Fibroblast of lung (primary cell): ENCODE measurements around the gene RBM27. TPM values are rescaled to one million over a fixed set of nuclear protein-coding genes. Genes with fewer than 3 reads are reported as not detected.
A peak's percentile ranks its signal among the peaks of the same experiment; 100 is the strongest.
"Not testable (repeated sequence)": the region's sequence is repeated elsewhere in the genome, so short reads cannot be mapped to it uniquely, and the experiment has no call there.

Experiments
- DNase-seq, 2 donors: peaks; one replicate each; pipeline versions ENCODE4 v3.0.0 to v3.0.0-alpha.2; 2010; ENCODE audit warnings: low read depth in 2 of 2
- H2AFZ ChIP-seq: 2 replicates; pipeline ENCODE4 v1.5.1; 2012; ENCODE audit warnings: low read length, control low read depth, inconsistent platforms
- H3K27ac ChIP-seq: 2 replicates; pipeline ENCODE4 v1.5.1; 2011; ENCODE audit warnings: low read length, control low read depth; ENCODE audit not compliant: insufficient read depth
- H3K27me3 ChIP-seq: 2 replicates; pipeline ENCODE4 v1.5.1; 2011; ENCODE audit warnings: mild to moderate bottlenecking, low read length; ENCODE audit not compliant: control insufficient read depth, insufficient read depth
- H3K36me3 ChIP-seq: 2 replicates; pipeline ENCODE4 v1.5.1; 2011; ENCODE audit warnings: low read length; ENCODE audit not compliant: control insufficient read depth, insufficient read depth
- H3K4me1 ChIP-seq: 2 replicates; pipeline ENCODE4 v1.5.1; 2011; ENCODE audit warnings: low read length; ENCODE audit not compliant: control insufficient read depth, insufficient read depth; ENCODE audit errors: extremely low read depth
- H3K4me2 ChIP-seq: 2 replicates; pipeline ENCODE4 v1.5.1; 2011; ENCODE audit warnings: low read length, control low read depth; ENCODE audit not compliant: insufficient read depth; ENCODE audit errors: extremely low read depth
- H3K4me3 ChIP-seq, 4 experiments: fragments of 200-600 bp in 1 of 4; sonication (generic) in 1 of 4; replicated peaks in 1 of 4; 2 replicates each; pipeline ENCODE4 v1.5.1; 2011 to 2016; ENCODE audit warnings: low read length in 4 of 4, low read depth in 3 of 4, mild to moderate bottlenecking in 3 of 4, control low read depth in 2 of 4, inconsistent platforms in 1 of 4, mixed read lengths in 1 of 4; ENCODE audit not compliant: insufficient read depth in 1 of 4; ENCODE audit errors: control extremely low read depth in 1 of 4
- H3K79me2 ChIP-seq: 2 replicates; pipeline ENCODE4 v1.5.1; 2012; ENCODE audit warnings: mild to moderate bottlenecking, low read length, inconsistent platforms; ENCODE audit not compliant: control insufficient read depth, insufficient read depth
- H3K9ac ChIP-seq: 2 replicates; pipeline ENCODE4 v1.5.1; 2011; ENCODE audit warnings: mild to moderate bottlenecking, low read length, control low read depth; ENCODE audit not compliant: insufficient read depth
- H3K9me3 ChIP-seq: 2 replicates; pipeline ENCODE4 v1.5.1; 2012; ENCODE audit warnings: low read depth, low read length; ENCODE audit not compliant: control insufficient read depth, insufficient read depth
- H4K20me1 ChIP-seq: 2 replicates; pipeline ENCODE4 v1.5.1; 2011; ENCODE audit warnings: low read length; ENCODE audit not compliant: control insufficient read depth, insufficient read depth; ENCODE audit errors: extremely low read depth
- CTCF ChIP-seq, 2 donors: IDR thresholded peaks in 1 of 2; conservative IDR thresholded peaks in 1 of 2; 1 replicate in 1 of 2; 2 replicates in 1 of 2; pipeline ENCODE4 v1.5.1; 2011 to 2012; ENCODE audit warnings: low read length in 2 of 2, control low read depth in 1 of 2, inconsistent platforms in 1 of 2, low read depth in 1 of 2, mild to moderate bottlenecking in 1 of 2
- EZH2 ChIP-seq: IDR thresholded peaks from 2 replicates; pipeline ENCODE4 v1.5.1; 2012; ENCODE audit warnings: low read length, control low read depth, mild to moderate bottlenecking; ENCODE audit errors: missing control alignments
- polyA plus RNA-seq, 2 donors: library from polyadenylated mRNA; depleted of rRNA in 1 of 2; stranded (reverse) in 1 of 2; unstranded in 1 of 2; fragments of >200 nt; gene quantifications; 2 replicates each; pipeline ENCODE4 v1.2.1, GENCODE V29; 2011 to 2012; ENCODE audit warnings: missing spikeins in 1 of 2
- total RNA-seq: library from RNA; depleted of rRNA; stranded (reverse); fragments of >200 nt; gene quantifications from 2 replicates; pipeline ENCODE4 v1.2.1, GENCODE V29; 2014

The RBM27 gene
- total and polyA plus RNA-seq, 2 donors (not counting 1 experiment from before 2014, with no cell fraction given) = 15.0 to 23.9 TPM

- peaks cover 67% of the 10 kb centered on the region for H3K79me2 ChIP-seq
- no peak overlapping the region for H2AFZ ChIP-seq
- H3K27ac ChIP-seq = no peak overlapping the region
- H3K9ac ChIP-seq = no peak overlapping the region
- H3K27me3 ChIP-seq = no peaks in the 10 kb centered on the region
- H4K20me1 ChIP-seq = no peaks in the 10 kb centered on the region
- H3K36me3 ChIP-seq = no peaks in the 10 kb centered on the region
- no peak overlapping the region for H3K4me2 ChIP-seq
- no peak overlapping the region for H3K4me3 ChIP-seq
- TF ChIP-seq CTCF (conservative IDR thresholded peaks at IDR 0.05 in 1 of 2, IDR thresholded peaks at IDR 0.05 in 1 of 2; ENCODE audit: low read depth in 1 of 2, low read length in 2 of 2) (no peak), EZH2 (no peak)
- H3K4me1 ChIP-seq = peaks cover 2% of the 10 kb centered on the region
- H3K9me3 ChIP-seq = no peaks in the 10 kb centered on the region
- no peak for DNase-seq
Measured at GRCh38 chr5:146209714-146210113, 6.3 kb downstream of the RBM27 start.

GRCh38 chr5:146210810-146211209 lies 7.4 kb downstream of the RBM27 start:
- H3K9me3 ChIP-seq, H3K9ac ChIP-seq, H2AFZ ChIP-seq, H3K27ac ChIP-seq, H3K36me3 ChIP-seq, H3K4me2 ChIP-seq, H3K4me1 ChIP-seq, H3K27me3 ChIP-seq, DNase-seq, H3K4me3 ChIP-seq, H4K20me1 ChIP-seq: not testable (repeated sequence)
- peaks cover 65% of the 10 kb centered on the region for H3K79me2 ChIP-seq

- no peak overlapping the region for H2AFZ ChIP-seq
- H3K9me3 ChIP-seq = no peaks in the 10 kb centered on the region
- no peak overlapping the region for H3K9ac ChIP-seq
- no peak for TF ChIP-seq CTCF (conservative IDR thresholded peaks at IDR 0.05 in 1 of 2, IDR thresholded peaks at IDR 0.05 in 1 of 2; ENCODE audit: low read depth in 1 of 2, low read length in 2 of 2)
- no peak for TF ChIP-seq EZH2
- peaks cover 67% of the 10 kb centered on the region for H3K79me2 ChIP-seq
- H3K36me3 ChIP-seq = no peaks in the 10 kb centered on the region
- no peak overlapping the region for H3K4me3 ChIP-seq
- DNase-seq = peak; percentile 41 to 47
- no peak overlapping the region for H3K27ac ChIP-seq
- no peaks in the 10 kb centered on the region for H3K27me3 ChIP-seq
- H3K4me2 ChIP-seq = no peak overlapping the region
- H3K4me1 ChIP-seq = peaks cover 2% of the 10 kb centered on the region
- no peaks in the 10 kb centered on the region for H4K20me1 ChIP-seq
Measured at GRCh38 chr5:146213210-146213826, 9.9 kb downstream of the RBM27 start.

- not testable (repeated sequence) for H4K20me1 ChIP-seq, H2AFZ ChIP-seq, H3K27ac ChIP-seq, H3K4me3 ChIP-seq, H3K36me3 ChIP-seq, H3K9ac ChIP-seq, H3K9me3 ChIP-seq, H3K4me1 ChIP-seq, H3K4me2 ChIP-seq, H3K27me3 ChIP-seq, DNase-seq
- H3K79me2 ChIP-seq = peaks cover 55% of the 10 kb centered on the region
Measured at GRCh38 chr5:146214881-146215280, 11.5 kb downstream of the RBM27 start.
